ENCODE measurements around the gene PCDH9.
"Not testable (repeated sequence)": the region's sequence is repeated elsewhere in the genome, so short reads cannot be mapped to it uniquely, and the experiment has no call there.

The PCDH9 gene

GRCh38 chr13:67125681-67126080, 104.5 kb downstream of the PCDH9 start:
- no peak for DNase-seq

GRCh38 chr13:67123165-67123564, 107.0 kb downstream of the PCDH9 start:
- DNase-seq = no peak

GRCh38 chr13:67122251-67122650, 107.9 kb downstream of the PCDH9 start:
- no peak for DNase-seq

- no peak for DNase-seq
Measured at GRCh38 chr13:67120872-67121531, 109.1 kb downstream of the PCDH9 start.

GRCh38 chr13:67119481-67119894, 110.6 kb downstream of the PCDH9 start:
- no peak for DNase-seq

- DNase-seq = no peak
Measured at GRCh38 chr13:67118277-67118676, 111.9 kb downstream of the PCDH9 start.

- no peak for DNase-seq
Measured at GRCh38 chr13:67117010-67117550, 113.1 kb downstream of the PCDH9 start.

- no peak for DNase-seq
Measured at GRCh38 chr13:67107979-67108378, 122.2 kb downstream of the PCDH9 start.

- DNase-seq = no peak
Measured at GRCh38 chr13:67106502-67107057, 123.6 kb downstream of the PCDH9 start.

- DNase-seq = no peak
Measured at GRCh38 chr13:67101730-67102467, 128.2 kb downstream of the PCDH9 start.

GRCh38 chr13:67100730-67101129, 129.4 kb downstream of the PCDH9 start:
- no peak for DNase-seq

GRCh38 chr13:67099494-67099893, 130.6 kb downstream of the PCDH9 start:
- DNase-seq = no peak

- DNase-seq = no peak
Measured at GRCh38 chr13:67097892-67098452, 132.2 kb downstream of the PCDH9 start.

- DNase-seq = not testable (repeated sequence)
Measured at GRCh38 chr13:67096893-67097292, 133.2 kb downstream of the PCDH9 start.

- no peak for DNase-seq
Measured at GRCh38 chr13:67096418-67096817, 133.7 kb downstream of the PCDH9 start.

- no peak for DNase-seq
Measured at GRCh38 chr13:67095621-67096020, 134.5 kb downstream of the PCDH9 start.

GRCh38 chr13:67094952-67095351, 135.2 kb downstream of the PCDH9 start:
- DNase-seq = no peak

- DNase-seq = no peak
Measured at GRCh38 chr13:67094078-67094477, 136.1 kb downstream of the PCDH9 start.

- DNase-seq = no peak
Measured at GRCh38 chr13:67091603-67092002, 138.5 kb downstream of the PCDH9 start.

GRCh38 chr13:67090856-67091255, 139.3 kb downstream of the PCDH9 start:
- no peak for DNase-seq

GRCh38 chr13:67087527-67087926, 142.6 kb downstream of the PCDH9 start:
- DNase-seq = no peak

- no peak for DNase-seq
Measured at GRCh38 chr13:67086260-67086659, 143.9 kb downstream of the PCDH9 start.

- DNase-seq = no peak
Measured at GRCh38 chr13:67084066-67084465, 146.1 kb downstream of the PCDH9 start.

- DNase-seq = no peak
Measured at GRCh38 chr13:67083519-67083918, 146.6 kb downstream of the PCDH9 start.

Measured in activated effector memory CD4-positive, alpha-beta T cell treated with anti-CD3 and anti-CD28 coated beads, Interleukin-2, amount 50 U/mL, for 16 hours (primary cell).